H1 (cell line): ENCODE measurements around the gene SP1. TPM values are rescaled to one million over a fixed set of nuclear protein-coding genes. Genes with fewer than 3 reads are reported as not detected.

ENCODE experiments used
- CBX5 ChIP-seq: fragments of 300-800, 300-1000 bp; sonication (generic); IDR thresholded peaks from 2 replicates; pipeline ENCODE4 v1.7.1; 2016; ENCODE audit warnings: antibody characterized with exemption, low read length, low read depth
- CHD7 ChIP-seq: fragments of 300-600 bp; sonication (generic); IDR thresholded peaks from 2 replicates; pipeline ENCODE4 v1.7.1; 2012; ENCODE audit warnings: low read length, moderate library complexity, mild to moderate bottlenecking, inconsistent platforms; ENCODE audit not compliant: insufficient replicate concordance
- SIRT6 ChIP-seq: IDR thresholded peaks from one replicate; pipeline ENCODE4 v1.7.1; 2012; ENCODE audit warnings: low read length, inconsistent platforms
- polyA plus RNA-seq, 7 experiments: library from polyadenylated mRNA; depleted of rRNA in 3 of 7; stranded (reverse) in 5 of 7; unstranded in 2 of 7; fragments of >200 nt in 5 of 7; fragments of 200-250 nt in 2 of 7; gene quantifications; 1 replicate in 5 of 7; 2 replicates in 1 of 7; 4 replicates in 1 of 7; pipeline versions ENCODE4 v1.2.1 to v1.2.3, GENCODE V29; 2011 to 2013; ENCODE audit warnings: missing spikeins in 2 of 7, mixed read lengths in 2 of 7
- total RNA-seq: library from RNA; stranded (reverse); fragmentation: NEBNext Ultra II Directional; extraction: Animal tissue kit (Norgen Biotek cat#: 25700); gene quantifications from 2 replicates; pipeline ENCODE4 v1.2.1, GENCODE V29; 2021

The SP1 gene
- total and polyA plus RNA-seq, 2 of the 8 experiments (the other 6 are each of a cell fraction or from before 2014, with no cell fraction given) = 50.7 to 75.2 TPM

GRCh38 chr12:53346491-53346890 is 33.5 kb upstream of the SP1 start (continued):
- TF ChIP-seq SIRT6 = no peak
- no peak for TF ChIP-seq CHD7
- TF ChIP-seq CBX5 = no peak
